Measurements from ENCODE around the gene CDK1. TPM values are rescaled to one million over a fixed set of nuclear protein-coding genes. Genes with fewer than 3 reads are reported as not detected.
"Not testable (repeated sequence)": the region's sequence is repeated elsewhere in the genome, so short reads cannot be mapped to it uniquely, and the experiment has no call there.

The CDK1 gene
- total RNA-seq, 1 donor from 2014 or later = 17.2 TPM

- Histone ChIP-seq H3K9me3 (ENCODE audit: control insufficient read depth in 3 of 3, low read length in 3 of 3) (no peaks in the 10 kb centered on the region), H3K27ac (ENCODE audit: low read depth, low read length) (no peak overlapping the region), H3K36me3 (ENCODE audit: control insufficient read depth in 3 of 3, insufficient read depth in 3 of 3, low read length in 3 of 3) (no peaks in the 10 kb centered on the region), H3K4me1 (ENCODE audit: control insufficient read depth in 3 of 3, insufficient read depth in 3 of 3, low read length in 3 of 3) (peaks cover 16 to 24% (median 19%) of the 10 kb centered on the region in 3 donors), H3K27me3 (ENCODE audit: control insufficient read depth in 3 of 3, insufficient read depth in 3 of 3, low read length in 3 of 3) (no peaks in the 10 kb centered on the region), H3K9ac (ENCODE audit: low read depth in 1 of 3, low read length in 3 of 3) (no peak overlapping the region), H3K4me3 (ENCODE audit: low read length in 3 of 3) (no peak overlapping the region)
Observed at GRCh38 chr10:60821656-60822055, 43.4 kb downstream of the CDK1 start.

GRCh38 chr10:60822809-60823208, 44.5 kb downstream of the CDK1 start:
- no peak overlapping the region for H3K4me3 ChIP-seq (ENCODE audit: low read length in 3 of 3)
- peaks cover 17 to 18% (median 18%) of the 10 kb centered on the region in 3 donors for H3K4me1 ChIP-seq (ENCODE audit: control insufficient read depth in 3 of 3, insufficient read depth in 3 of 3, low read length in 3 of 3)
- no peaks in the 10 kb centered on the region for H3K27me3 ChIP-seq (ENCODE audit: control insufficient read depth in 3 of 3, insufficient read depth in 3 of 3, low read length in 3 of 3)
- no peaks in the 10 kb centered on the region for H3K9me3 ChIP-seq (ENCODE audit: control insufficient read depth in 3 of 3, low read length in 3 of 3)
- H3K36me3 ChIP-seq (ENCODE audit: control insufficient read depth in 3 of 3, insufficient read depth in 3 of 3, low read length in 3 of 3) = no peaks in the 10 kb centered on the region
- no peak overlapping the region for H3K9ac ChIP-seq (ENCODE audit: low read depth in 1 of 3, low read length in 3 of 3)
- H3K27ac ChIP-seq (ENCODE audit: low read depth, low read length) = no peak overlapping the region

- H3K9ac ChIP-seq (ENCODE audit: low read depth in 1 of 3, low read length in 3 of 3) = no peak overlapping the region
- no peaks in the 10 kb centered on the region for H3K9me3 ChIP-seq (ENCODE audit: control insufficient read depth in 3 of 3, low read length in 3 of 3)
- H3K4me1 ChIP-seq (ENCODE audit: control insufficient read depth in 3 of 3, insufficient read depth in 3 of 3, low read length in 3 of 3) = peaks cover 20 to 23% (median 23%) of the 10 kb centered on the region in 3 donors
- H3K36me3 ChIP-seq (ENCODE audit: control insufficient read depth in 3 of 3, insufficient read depth in 3 of 3, low read length in 3 of 3) = no peaks in the 10 kb centered on the region
- H3K27ac ChIP-seq (ENCODE audit: low read depth, low read length) = no peak overlapping the region
- H3K27me3 ChIP-seq (ENCODE audit: control insufficient read depth in 3 of 3, insufficient read depth in 3 of 3, low read length in 3 of 3) = no peaks in the 10 kb centered on the region
- H3K4me3 ChIP-seq (ENCODE audit: low read length in 3 of 3) = no peak overlapping the region
Observed at GRCh38 chr10:60823324-60823723, 45.0 kb downstream of the CDK1 start.

GRCh38 chr10:60825520-60825919, 47.2 kb downstream of the CDK1 start:
- Histone ChIP-seq H3K27me3 (ENCODE audit: control insufficient read depth in 3 of 3, insufficient read depth in 3 of 3, low read length in 3 of 3) (no peaks in the 10 kb centered on the region), H3K4me1 (ENCODE audit: control insufficient read depth in 3 of 3, insufficient read depth in 3 of 3, low read length in 3 of 3) (peaks cover 8 to 16% (median 13%) of the 10 kb centered on the region in 3 donors), H3K27ac (ENCODE audit: low read depth, low read length) (no peak overlapping the region), H3K36me3 (ENCODE audit: control insufficient read depth in 3 of 3, insufficient read depth in 3 of 3, low read length in 3 of 3) (no peaks in the 10 kb centered on the region), H3K9ac (ENCODE audit: low read depth in 1 of 3, low read length in 3 of 3) (no peak overlapping the region), H3K9me3 (ENCODE audit: control insufficient read depth in 3 of 3, low read length in 3 of 3) (no peaks in the 10 kb centered on the region), H3K4me3 (ENCODE audit: low read length in 3 of 3) (no peak overlapping the region)

GRCh38 chr10:60827791-60828488, 49.7 kb downstream of the CDK1 start:
- Histone ChIP-seq H3K36me3 (ENCODE audit: control insufficient read depth in 3 of 3, insufficient read depth in 3 of 3, low read length in 3 of 3) (no peaks in the 10 kb centered on the region), H3K27ac (ENCODE audit: low read depth, low read length) (peak overlapping the region; percentile 41), H3K4me3 (ENCODE audit: low read length in 3 of 3) (no peak overlapping the region), H3K27me3 (ENCODE audit: control insufficient read depth in 3 of 3, insufficient read depth in 3 of 3, low read length in 3 of 3) (no peaks in the 10 kb centered on the region), H3K4me1 (ENCODE audit: control insufficient read depth in 3 of 3, insufficient read depth in 3 of 3, low read length in 3 of 3) (peaks cover 5 to 15% (median 12%) of the 10 kb centered on the region in 3 donors), H3K9me3 (ENCODE audit: control insufficient read depth in 3 of 3, low read length in 3 of 3) (no peaks in the 10 kb centered on the region), H3K9ac (ENCODE audit: low read depth in 1 of 3, low read length in 3 of 3) (no peak overlapping the region)

- Histone ChIP-seq H3K4me1 (ENCODE audit: control insufficient read depth in 3 of 3, insufficient read depth in 3 of 3, low read length in 3 of 3) (peaks cover 5 to 15% (median 12%) of the 10 kb centered on the region in 3 donors), H3K9me3 (ENCODE audit: control insufficient read depth in 3 of 3, low read length in 3 of 3) (no peaks in the 10 kb centered on the region), H3K9ac (ENCODE audit: low read depth in 1 of 3, low read length in 3 of 3) (no peak overlapping the region), H3K4me3 (ENCODE audit: low read length in 3 of 3) (no peak overlapping the region), H3K36me3 (ENCODE audit: control insufficient read depth in 3 of 3, insufficient read depth in 3 of 3, low read length in 3 of 3) (no peaks in the 10 kb centered on the region), H3K27ac (ENCODE audit: low read depth, low read length) (peak overlapping the region; percentile 41), H3K27me3 (ENCODE audit: control insufficient read depth in 3 of 3, insufficient read depth in 3 of 3, low read length in 3 of 3) (no peaks in the 10 kb centered on the region)
Observed at GRCh38 chr10:60828489-60828852, 50.2 kb downstream of the CDK1 start.

- H3K4me3 ChIP-seq (ENCODE audit: low read length in 3 of 3); H3K9ac ChIP-seq (ENCODE audit: low read depth in 1 of 3, low read length in 3 of 3); H3K36me3 ChIP-seq (ENCODE audit: control insufficient read depth in 3 of 3, insufficient read depth in 3 of 3, low read length in 3 of 3); H3K9me3 ChIP-seq (ENCODE audit: control insufficient read depth in 3 of 3, low read length in 3 of 3); H3K27ac ChIP-seq (ENCODE audit: low read depth, low read length); H3K27me3 ChIP-seq (ENCODE audit: control insufficient read depth in 3 of 3, insufficient read depth in 3 of 3, low read length in 3 of 3): not testable (repeated sequence)
- peaks cover 8 to 12% (median 12%) of the 10 kb centered on the region in 3 donors for H3K4me1 ChIP-seq (ENCODE audit: control insufficient read depth in 3 of 3, insufficient read depth in 3 of 3, low read length in 3 of 3)
Observed at GRCh38 chr10:60832136-60832535, 53.9 kb downstream of the CDK1 start.

- no peaks in the 10 kb centered on the region for H3K27me3 ChIP-seq (ENCODE audit: control insufficient read depth in 3 of 3, insufficient read depth in 3 of 3, low read length in 3 of 3)
- no peaks in the 10 kb centered on the region for H3K9me3 ChIP-seq (ENCODE audit: control insufficient read depth in 3 of 3, low read length in 3 of 3)
- H3K36me3 ChIP-seq (ENCODE audit: control insufficient read depth in 3 of 3, insufficient read depth in 3 of 3, low read length in 3 of 3) = no peaks in the 10 kb centered on the region
- no peak overlapping the region for H3K9ac ChIP-seq (ENCODE audit: low read depth in 1 of 3, low read length in 3 of 3)
- peaks cover 0 to 6% (median 0%) of the 10 kb centered on the region in 3 donors for H3K4me1 ChIP-seq (ENCODE audit: control insufficient read depth in 3 of 3, insufficient read depth in 3 of 3, low read length in 3 of 3)
- H3K4me3 ChIP-seq (ENCODE audit: low read length in 3 of 3) = no peak overlapping the region
- H3K27ac ChIP-seq (ENCODE audit: low read depth, low read length) = no peak overlapping the region
Observed at GRCh38 chr10:60834401-60834800, 56.1 kb downstream of the CDK1 start.

- no peak overlapping the region for H3K4me3 ChIP-seq (ENCODE audit: low read length in 3 of 3)
- H3K9me3 ChIP-seq (ENCODE audit: control insufficient read depth in 3 of 3, low read length in 3 of 3) = no peaks in the 10 kb centered on the region
- no peaks in the 10 kb centered on the region for H3K36me3 ChIP-seq (ENCODE audit: control insufficient read depth in 3 of 3, insufficient read depth in 3 of 3, low read length in 3 of 3)
- H3K27ac ChIP-seq (ENCODE audit: low read depth, low read length) = no peak overlapping the region
- H3K4me1 ChIP-seq (ENCODE audit: control insufficient read depth in 3 of 3, insufficient read depth in 3 of 3, low read length in 3 of 3) = peaks cover 0 to 6% (median 0%) of the 10 kb centered on the region in 3 donors
- no peaks in the 10 kb centered on the region for H3K27me3 ChIP-seq (ENCODE audit: control insufficient read depth in 3 of 3, insufficient read depth in 3 of 3, low read length in 3 of 3)
- H3K9ac ChIP-seq (ENCODE audit: low read depth in 1 of 3, low read length in 3 of 3) = no peak overlapping the region
Observed at GRCh38 chr10:60835049-60835448, 56.8 kb downstream of the CDK1 start.

- H3K27me3 ChIP-seq (ENCODE audit: control insufficient read depth in 3 of 3, insufficient read depth in 3 of 3, low read length in 3 of 3); H3K27ac ChIP-seq (ENCODE audit: low read depth, low read length); H3K9me3 ChIP-seq (ENCODE audit: control insufficient read depth in 3 of 3, low read length in 3 of 3); H3K9ac ChIP-seq (ENCODE audit: low read depth in 1 of 3, low read length in 3 of 3); H3K4me1 ChIP-seq (ENCODE audit: control insufficient read depth in 3 of 3, insufficient read depth in 3 of 3, low read length in 3 of 3); H3K36me3 ChIP-seq (ENCODE audit: control insufficient read depth in 3 of 3, insufficient read depth in 3 of 3, low read length in 3 of 3); H3K4me3 ChIP-seq (ENCODE audit: low read length in 3 of 3): not testable (repeated sequence)
Observed at GRCh38 chr10:60841227-60841626, 62.9 kb downstream of the CDK1 start.

All from skeletal muscle tissue (tissue), 4 donors.